Measurements from ENCODE around the gene EEF1B2.
"Not testable (repeated sequence)": the region's sequence is repeated elsewhere in the genome, so short reads cannot be mapped to it uniquely, and the experiment has no call there.

Gene EEF1B2

GRCh38 chr2:206168230-206168629 lies 8.5 kb downstream of the EEF1B2 start:
- DNase-seq, result not testable (repeated sequence)

DNA sequence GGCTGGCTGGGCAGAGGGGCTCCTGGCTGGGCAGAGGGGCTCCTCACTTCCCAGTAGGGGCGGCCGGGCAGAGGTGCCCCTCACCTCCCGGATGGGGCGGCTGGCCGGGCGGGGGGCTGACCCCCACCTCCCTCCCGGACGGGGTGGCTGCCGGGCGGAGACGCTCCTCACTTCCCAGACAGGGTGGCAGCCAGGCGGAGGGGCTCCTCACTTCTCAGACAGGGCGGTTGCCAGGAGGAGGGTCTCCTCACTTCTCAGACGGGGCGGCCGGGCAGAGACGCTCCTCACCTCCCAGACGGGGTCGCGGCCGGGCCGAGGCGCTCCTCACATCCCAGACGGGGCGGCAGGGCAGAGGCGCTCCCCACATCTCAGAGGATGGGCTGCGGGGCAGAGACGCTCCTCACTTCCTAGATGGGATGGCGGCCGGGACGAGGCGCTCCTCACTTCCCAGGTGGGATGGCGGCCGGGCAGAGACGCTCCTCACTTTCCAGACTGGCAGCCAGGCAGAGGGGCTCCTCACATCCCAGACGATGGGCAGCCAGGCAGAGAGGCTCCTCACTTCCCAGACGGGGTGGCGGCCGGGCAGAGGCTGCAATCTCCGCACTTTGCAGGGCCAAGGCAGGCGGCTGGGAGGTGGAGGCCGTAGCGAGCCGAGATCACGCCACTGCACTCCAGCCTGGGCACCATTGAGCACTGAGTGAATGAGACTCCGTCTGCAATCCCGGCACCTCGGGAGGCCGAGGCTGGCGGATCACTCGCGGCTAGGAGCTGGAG lies 12.1 kb downstream of the EEF1B2 start:
- not testable (repeated sequence) for DNase-seq

- DNase-seq, result no peak
These were observed 13.5 kb downstream of the EEF1B2 start for GRCh38 chr2:206173147-206173546.

DNA sequence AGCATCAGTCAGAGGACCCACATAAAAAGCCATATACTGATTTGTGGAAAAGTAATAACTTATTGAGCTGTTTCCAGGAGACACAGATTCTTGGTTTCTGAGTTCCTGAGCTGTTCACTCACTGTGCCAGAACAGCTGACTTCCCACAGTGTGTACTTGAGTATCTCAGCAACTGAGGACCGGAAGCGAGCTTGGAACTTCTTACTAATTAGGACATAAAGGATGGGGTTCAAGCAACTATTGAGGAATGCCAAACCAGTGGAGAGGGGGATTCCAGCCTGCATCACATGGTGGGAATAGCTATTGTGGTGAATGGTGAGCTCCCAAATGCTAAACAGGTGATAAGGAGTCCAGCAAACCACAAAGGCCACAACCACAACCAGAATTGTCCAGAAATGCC lies 16.4 kb downstream of the EEF1B2 start:
- no peak for DNase-seq

- DNase-seq, result no peak
These were observed 17.2 kb downstream of the EEF1B2 start for GRCh38 chr2:206176901-206177300.

DNA sequence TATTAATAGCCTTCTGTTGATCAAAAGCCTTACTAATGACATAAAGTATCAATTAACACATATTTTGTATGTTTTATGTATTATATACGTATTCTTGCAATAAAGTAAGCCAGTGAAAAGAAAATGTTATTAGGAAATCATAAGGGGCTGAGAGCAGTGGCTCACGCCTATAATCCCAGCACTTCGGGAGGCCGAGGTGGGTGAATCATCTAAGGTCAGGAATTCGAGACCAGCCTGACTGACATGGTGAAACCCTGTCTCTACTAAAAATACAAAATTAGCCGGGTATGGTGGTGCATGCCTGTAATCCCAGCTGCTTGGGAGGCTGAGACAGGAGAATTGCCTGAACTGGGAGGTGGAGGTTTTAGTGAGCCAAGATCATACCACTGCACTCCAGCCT lies 21.8 kb downstream of the EEF1B2 start:
- DNase-seq, result not testable (repeated sequence)

- no peak for DNase-seq
These were observed 30.0 kb downstream of the EEF1B2 start for GRCh38 chr2:206189691-206190090.

GRCh38 chr2:206190111-206190510 lies 30.4 kb downstream of the EEF1B2 start:
- DNase-seq, result no peak

DNA sequence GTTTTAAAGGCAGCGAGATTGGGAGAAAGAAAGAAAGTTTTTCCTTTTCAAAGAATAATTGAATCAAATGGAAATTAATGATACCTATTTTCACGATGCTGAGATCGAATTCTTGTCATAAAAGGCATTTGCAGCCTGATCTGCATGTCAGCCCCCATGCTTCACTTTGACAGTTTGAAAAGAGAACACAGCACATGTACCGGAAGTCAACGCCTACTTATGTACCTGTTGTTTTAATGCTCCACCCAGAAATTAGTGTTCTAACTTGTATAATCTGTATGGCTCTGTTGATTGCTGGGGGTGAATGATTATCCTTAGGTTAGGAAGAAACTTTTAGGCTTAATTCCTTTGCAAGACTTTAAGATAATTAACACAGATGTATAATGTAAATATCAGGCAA lies 31.0 kb downstream of the EEF1B2 start:
- DNase-seq, result no peak

GRCh38 chr2:206192157-206192556 lies 32.5 kb downstream of the EEF1B2 start:
- DNase-seq, result no peak

GRCh38 chr2:206193671-206194357 lies 34.1 kb downstream of the EEF1B2 start:
- no peak for DNase-seq

DNA sequence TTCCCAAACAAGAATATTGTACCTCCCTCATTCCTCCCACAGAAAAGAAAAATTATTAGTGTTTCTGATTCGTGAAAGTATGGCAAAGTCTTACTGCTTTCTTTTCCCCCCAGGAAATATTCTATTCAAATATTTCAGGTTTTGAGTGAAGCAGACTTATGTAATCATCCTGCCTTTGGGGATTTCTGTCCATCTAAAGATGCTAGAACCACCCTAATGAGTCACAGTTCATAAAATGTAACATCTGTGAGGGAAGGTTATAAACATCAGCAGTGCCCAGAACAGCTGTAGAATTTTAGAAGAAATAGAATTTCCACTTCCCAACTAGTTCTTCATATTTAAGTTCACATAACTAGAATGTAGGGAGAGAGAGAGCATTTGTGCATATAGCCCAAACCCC lies 39.0 kb downstream of the EEF1B2 start:
- DNase-seq, result no peak

- DNase-seq, result no peak
These were observed 41.6 kb downstream of the EEF1B2 start for GRCh38 chr2:206201075-206201848.

DNA sequence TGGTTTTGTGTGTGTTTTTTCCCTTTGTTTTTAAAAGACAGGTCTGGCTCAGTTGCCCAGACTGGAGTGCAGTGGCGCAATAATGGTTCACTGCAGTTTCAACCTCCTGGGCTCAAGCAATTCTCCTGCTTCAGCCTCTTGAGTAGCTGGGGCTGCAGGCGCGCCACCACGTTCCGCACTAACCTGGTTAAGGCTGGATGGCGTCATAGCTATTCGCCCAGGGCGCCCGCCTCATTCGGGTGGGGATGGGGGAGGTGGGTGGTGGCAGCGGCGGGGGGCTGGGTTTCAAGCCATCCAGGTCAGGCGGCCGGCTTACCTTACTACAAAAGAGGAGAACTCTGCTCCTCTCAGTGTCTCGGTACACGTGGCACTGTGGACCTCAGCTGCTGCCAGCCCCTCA lies 42.8 kb downstream of the EEF1B2 start:
- no peak for DNase-seq

- DNase-seq, result no peak
These were observed 43.6 kb downstream of the EEF1B2 start for GRCh38 chr2:206203331-206203730.

DNA sequence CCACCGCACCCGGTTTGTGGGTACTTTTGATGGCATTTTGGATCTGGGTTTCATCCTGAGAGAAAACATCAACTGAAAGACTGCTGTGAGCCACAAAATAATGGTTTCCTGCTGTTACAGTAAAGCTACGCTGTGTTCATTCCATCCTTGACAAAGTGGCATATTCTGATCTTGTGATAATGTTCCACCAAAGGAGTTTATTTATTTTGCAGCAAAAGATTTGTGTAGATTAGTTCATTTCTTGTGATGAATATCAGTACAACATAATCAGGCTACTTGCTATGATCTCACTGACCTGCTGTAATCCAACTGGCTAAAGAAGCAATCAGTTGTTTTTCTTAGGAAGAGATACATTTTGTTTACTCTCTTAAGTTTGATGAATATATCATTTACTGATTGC lies 45.0 kb downstream of the EEF1B2 start:
- no peak for DNase-seq

- DNase-seq, result not testable (repeated sequence)
These were observed 47.6 kb downstream of the EEF1B2 start for GRCh38 chr2:206207316-206207715.

DNA sequence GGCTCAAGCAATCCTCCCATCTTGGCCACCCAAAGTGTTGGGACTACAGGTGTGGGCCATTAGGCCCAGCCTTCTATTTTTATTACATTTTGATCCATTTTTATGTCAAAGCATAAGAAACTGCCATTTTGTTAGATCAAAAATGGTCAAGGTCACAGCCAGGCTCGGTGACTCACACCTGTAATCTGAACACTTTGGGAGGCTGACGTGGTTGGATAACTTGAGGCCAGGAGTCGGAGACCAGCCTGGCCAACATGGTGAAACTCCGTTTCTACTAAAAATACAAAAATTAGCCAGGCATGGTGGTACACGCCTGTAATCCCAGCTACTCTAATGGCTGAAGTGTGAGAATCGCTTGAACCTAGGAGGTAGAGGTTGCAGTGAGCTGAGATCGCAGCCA lies 49.2 kb downstream of the EEF1B2 start:
- DNase-seq, result no peak

DNA sequence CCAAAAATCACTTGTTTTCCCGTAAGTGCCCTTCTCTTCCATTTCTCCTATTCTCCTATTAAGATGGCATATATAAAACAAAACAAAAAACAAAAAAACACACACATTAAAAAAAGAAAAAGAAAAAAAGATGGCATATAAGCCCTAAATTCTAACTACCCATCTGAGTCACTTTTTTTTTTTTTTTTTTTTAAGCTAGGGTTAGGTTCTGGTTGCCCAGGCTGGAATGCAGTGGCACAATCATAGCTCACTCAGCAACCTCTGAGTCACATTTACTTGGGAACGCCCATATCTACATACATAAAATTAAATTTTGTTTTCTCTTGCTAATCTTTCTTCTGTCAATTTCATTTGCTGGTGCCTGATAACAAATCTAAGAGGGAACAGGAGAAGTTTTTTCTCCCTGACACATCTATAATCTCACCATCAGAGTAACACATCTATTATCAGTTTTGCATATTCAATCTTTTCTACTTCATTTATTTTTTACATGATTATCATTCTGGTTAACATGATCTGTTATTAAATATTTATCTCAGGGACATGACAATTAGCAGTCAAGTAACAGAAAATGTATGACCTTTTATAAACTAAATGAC lies 52.1 kb downstream of the EEF1B2 start:
- DNase-seq, result no peak
